ENCODE results near the gene STK39.

The STK39 gene

GRCh38 chr2:167954495-167954894 is 292.9 kb downstream of the STK39 start:
- in situ Hi-C loops (cut with HindIII; ENCODE audit: low sequenced_read_pairs): no loop called here
- no peak overlapping the region for H3K4me3 ChIP-seq (ENCODE audit: low read depth, low read length)
- no peak for TF ChIP-seq CTCF (IDR thresholded peaks at IDR 0.05; ENCODE audit: low read depth, low read length, missing control alignments)
- no peak for DNase-seq (ENCODE audit: low read depth)

- H3K4me3 ChIP-seq (ENCODE audit: low read depth, low read length): no peak overlapping the region
- TF ChIP-seq CTCF (IDR thresholded peaks at IDR 0.05; ENCODE audit: low read depth, low read length, missing control alignments): no peak
- in situ Hi-C loops (cut with HindIII; ENCODE audit: low sequenced_read_pairs): no loop called here
- DNase-seq (ENCODE audit: low read depth): no peak
Measured at GRCh38 chr2:167953776-167954175, 293.6 kb downstream of the STK39 start.

DNA sequence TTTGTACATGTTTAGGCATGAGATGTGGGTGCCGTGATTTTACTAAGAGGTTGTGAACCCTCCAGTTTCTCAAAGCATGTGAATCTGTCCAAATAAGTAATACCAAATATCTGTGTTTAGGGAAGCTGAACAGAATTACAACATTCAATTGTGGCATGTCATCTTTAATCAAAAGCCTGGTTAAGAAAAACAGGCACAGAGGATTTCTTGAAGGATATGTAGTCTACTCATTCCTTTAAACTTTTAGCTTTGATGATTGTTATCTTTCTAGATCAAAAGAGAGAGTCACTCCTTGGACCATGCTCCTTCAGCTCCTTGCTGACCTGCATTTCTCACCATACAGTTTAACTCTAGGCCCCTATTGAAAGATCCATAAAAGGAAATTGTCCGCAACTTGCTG is 296.8 kb downstream of the STK39 start:
- DNase-seq (ENCODE audit: low read depth): no peak
- TF ChIP-seq CTCF (IDR thresholded peaks at IDR 0.05; ENCODE audit: low read depth, low read length, missing control alignments): no peak
- in situ Hi-C loops (cut with HindIII; ENCODE audit: low sequenced_read_pairs): no loop called here
- H3K4me3 ChIP-seq (ENCODE audit: low read depth, low read length): no peak overlapping the region

GRCh38 chr2:167946441-167946841 is 301.0 kb downstream of the STK39 start:
- in situ Hi-C loops (cut with HindIII; ENCODE audit: low sequenced_read_pairs): no loop called here
- no peak for TF ChIP-seq CTCF (IDR thresholded peaks at IDR 0.05; ENCODE audit: low read depth, low read length, missing control alignments)
- no peak overlapping the region for H3K4me3 ChIP-seq (ENCODE audit: low read depth, low read length)

DNA sequence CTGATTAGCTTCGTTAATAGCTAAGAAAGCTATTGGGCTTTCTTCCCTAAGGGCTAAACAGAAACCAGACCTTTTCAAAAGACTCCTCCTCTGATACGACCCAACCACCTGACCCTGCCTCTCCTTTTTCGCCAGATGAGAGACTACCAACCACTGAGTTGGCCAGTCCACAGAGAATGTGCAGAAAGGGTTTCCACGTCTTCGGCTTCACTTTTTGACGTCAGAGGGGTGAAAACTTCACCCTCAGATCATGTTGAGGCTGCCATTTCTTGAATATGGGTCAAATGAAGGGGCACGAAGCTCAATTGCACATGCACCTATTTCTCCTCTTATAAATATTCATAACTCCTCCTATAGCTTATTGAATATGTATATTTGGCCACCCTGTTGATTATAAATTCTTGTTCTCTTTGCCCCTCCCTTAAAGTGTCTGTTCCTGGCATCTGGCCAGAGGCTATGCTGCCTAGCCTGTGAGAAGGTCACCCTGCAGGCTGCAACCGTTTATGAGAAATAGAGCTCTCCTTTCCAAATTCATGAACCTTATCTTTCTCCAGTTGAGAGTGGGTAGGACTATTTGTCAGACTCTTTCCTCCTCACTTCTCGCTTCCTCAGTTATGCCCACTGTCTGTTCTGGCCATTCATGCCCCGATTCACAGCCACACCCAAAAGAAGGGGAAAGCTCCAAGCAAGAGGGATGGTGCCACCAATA is 301.6 kb downstream of the STK39 start:
- no peak overlapping the region for H3K4me3 ChIP-seq (ENCODE audit: low read depth, low read length)
- no peak for TF ChIP-seq CTCF (IDR thresholded peaks at IDR 0.05; ENCODE audit: low read depth, low read length, missing control alignments)
- in situ Hi-C loops (cut with HindIII; ENCODE audit: low sequenced_read_pairs): no loop called here
- no peak for DNase-seq (ENCODE audit: low read depth)

More at GRCh38 chr2:167946441-167946841, 301.0 kb downstream of the STK39 start:
- no peak for DNase-seq (ENCODE audit: low read depth)

GRCh38 chr2:167944825-167945659 is 302.4 kb downstream of the STK39 start:
- DNase-seq (ENCODE audit: low read depth): no peak
- no peak for TF ChIP-seq CTCF (IDR thresholded peaks at IDR 0.05; ENCODE audit: low read depth, low read length, missing control alignments)
- no peak overlapping the region for H3K4me3 ChIP-seq (ENCODE audit: low read depth, low read length)
- in situ Hi-C loops (cut with HindIII; ENCODE audit: low sequenced_read_pairs): no loop called here

All from astrocyte of the cerebellum (primary cell).